PC-9 (cell line): ENCODE data around the gene SYF2. TPM values are rescaled to one million over a fixed set of nuclear protein-coding genes. Genes with fewer than 3 reads are reported as not detected.

Source experiments
- BruUV-seq: library from RNA; stranded (reverse); fragments of 400-500 nt; replicated peaks from 2 replicates; lab custom pipeline; 2021; lab: Mats Ljungman, UMichigan
- CTCF ChIA-PET: fragments of 300-600 bp; sonication (Branson Sonifier 250); formaldehyde crosslinking; loops from one replicate; lab custom pipeline; 2022; ENCODE audit warnings: antibody characterized with exemption; lab: Charles Lee
- POLR2A ChIA-PET: fragments of 300-600 bp; sonication (Branson Sonifier 250); formaldehyde crosslinking; loops from one replicate; lab custom pipeline; 2022; ENCODE audit warnings: antibody characterized with exemption; ENCODE audit not compliant: unreplicated experiment; lab: Charles Lee
- DNase-seq, 2 experiments: peaks; one replicate each; pipeline versions ENCODE4 v3.0.0 to v3.0.0-alpha.2; 2015 to 2022; ENCODE audit warnings: mixed read lengths in 1 of 2
- H2AFZ ChIP-seq: fragments of 200-600 bp; sonication (generic); 2 replicates; pipeline ENCODE4 v1.8.1; 2017; ENCODE audit warnings: antibody characterized with exemption
- H3F3A ChIP-seq: fragments of 200-600 bp; sonication (generic); 2 replicates; pipeline ENCODE4 v1.8.1; 2017; ENCODE audit warnings: antibody characterized with exemption, mild to moderate bottlenecking, low read depth; ENCODE audit not compliant: insufficient read depth
- H3K27ac ChIP-seq: fragments of 200-600 bp; sonication (generic); 2 replicates; pipeline ENCODE4 v1.6.1; 2016; ENCODE audit warnings: mixed run types
- H3K27me3 ChIP-seq: fragments of 200-600 bp; sonication (generic); 2 replicates; pipeline ENCODE4 v1.6.1; 2016; ENCODE audit warnings: low read depth, mixed run types; ENCODE audit not compliant: insufficient read depth
- H3K36me3 ChIP-seq: fragments of 200-600 bp; sonication (generic); 2 replicates; pipeline ENCODE4 v1.6.1; 2016; ENCODE audit warnings: low read depth, mixed run types
- H3K4me1 ChIP-seq: fragments of 200-600 bp; sonication (generic); replicated peaks from 2 replicates; pipeline ENCODE4 v1.6.1; 2016; ENCODE audit warnings: mixed run types; ENCODE audit not compliant: insufficient read depth
- H3K4me2 ChIP-seq: fragments of 200-600 bp; sonication (generic); 2 replicates; pipeline ENCODE4 v1.6.1; 2017; ENCODE audit warnings: mixed run types
- H3K4me3 ChIP-seq: fragments of 200-600 bp; sonication (generic); 2 replicates; pipeline ENCODE4 v1.6.1; 2016; ENCODE audit warnings: mixed run types
- H3K79me2 ChIP-seq: fragments of 200-600 bp; sonication (generic); 2 replicates; pipeline ENCODE4 v1.6.1; 2017; ENCODE audit warnings: low read depth, mixed run types
- H3K9me2 ChIP-seq: fragments of 200-600 bp; sonication (generic); 2 replicates; pipeline ENCODE4 v1.8.1; 2017; ENCODE audit warnings: mild to moderate bottlenecking; ENCODE audit not compliant: insufficient read depth
- H3K9me3 ChIP-seq: fragments of 200-600 bp; sonication (generic); 2 replicates; pipeline ENCODE4 v1.8.1; 2016; ENCODE audit warnings: low read depth; ENCODE audit not compliant: insufficient read depth
- H4K20me1 ChIP-seq: fragments of 200-600 bp; sonication (generic); 2 replicates; pipeline ENCODE4 v1.8.1; 2017; ENCODE audit not compliant: insufficient read depth
- EZH2 ChIP-seq: fragments of 200-600 bp; sonication (generic); IDR thresholded peaks from 2 replicates; pipeline ENCODE4 v1.8.0; 2017; ENCODE audit warnings: antibody characterized with exemption, low read depth
- intact Hi-C: fragments of 100-400 bp; cut with micrococcal nuclease; formaldehyde crosslinking; loops from one replicate; pipeline ENCODE4 v1.10.0; 2022; ENCODE audit not compliant: unreplicated experiment
- total RNA-seq: library from RNA; stranded (reverse); gene quantifications from 2 replicates; pipeline ENCODE4 v1.2.3, GENCODE V29; 2021
- TF ChIP-seq, protein P1 (sequence below): fragments of 200-600 bp; sonication (generic); conservative IDR thresholded peaks from 2 replicates; pipeline ENCODE4 v1.6.1; 2017; ENCODE audit warnings: mixed run types, antibody characterized with exemption, mild to moderate bottlenecking, moderate library complexity

Gene SYF2
- total RNA-seq, 1 experiment from 2014 or later = 48.1 TPM

DNA sequence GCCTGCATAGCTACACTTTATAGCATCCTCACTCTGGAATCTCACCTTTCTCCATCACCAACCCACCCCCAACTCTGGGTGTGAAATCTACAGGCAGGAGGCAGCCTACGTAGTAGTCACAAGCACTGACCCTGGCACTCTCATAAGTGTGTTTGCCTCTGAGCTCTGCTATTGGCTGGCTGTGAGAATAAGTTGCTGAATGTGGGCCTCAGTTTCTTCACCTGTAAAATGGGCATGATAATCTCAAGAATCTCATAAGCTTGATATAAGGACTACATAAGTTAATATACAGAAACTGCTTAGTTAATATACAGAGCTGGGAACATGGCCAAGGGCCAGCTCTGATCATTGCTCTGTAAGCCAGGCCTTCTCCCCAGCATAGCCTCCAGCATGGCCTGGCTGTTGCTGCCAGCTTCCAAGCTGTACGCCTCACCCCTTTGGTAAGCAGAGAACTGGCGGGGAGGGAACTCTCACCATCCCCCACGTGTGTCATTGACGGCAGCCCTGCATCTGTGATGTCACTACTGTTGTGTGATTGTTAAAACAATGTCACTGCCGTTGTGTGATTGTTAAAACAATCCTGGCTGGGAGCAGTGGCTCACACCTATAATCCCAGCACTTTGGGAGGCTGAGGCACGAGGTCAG lies 53.3 kb downstream of the SYF2 start:
- Histone ChIP-seq H3K4me3 (no peak overlapping the region), H3K27me3 (no peaks in the 10 kb centered on the region), H3K79me2 (no peaks in the 10 kb centered on the region), H3K4me2 (no peak overlapping the region), H2AFZ (no peak overlapping the region), H3K9me2 (no peaks in the 10 kb centered on the region), H4K20me1 (no peaks in the 10 kb centered on the region), H3F3A (no peaks in the 10 kb centered on the region), H3K36me3 (no peaks in the 10 kb centered on the region), H3K27ac (no peak overlapping the region), H3K4me1 (no peaks in the 10 kb centered on the region), H3K9me3 (no peaks in the 10 kb centered on the region)
- ChIA-PET CTCF (no interaction called here), POLR2A (no interaction called here)
- no TSS peak for BruUV-seq
- DNase-seq = no peak
- TF ChIP-seq EZH2 = no peak
- TF ChIP-seq, protein P1, sequence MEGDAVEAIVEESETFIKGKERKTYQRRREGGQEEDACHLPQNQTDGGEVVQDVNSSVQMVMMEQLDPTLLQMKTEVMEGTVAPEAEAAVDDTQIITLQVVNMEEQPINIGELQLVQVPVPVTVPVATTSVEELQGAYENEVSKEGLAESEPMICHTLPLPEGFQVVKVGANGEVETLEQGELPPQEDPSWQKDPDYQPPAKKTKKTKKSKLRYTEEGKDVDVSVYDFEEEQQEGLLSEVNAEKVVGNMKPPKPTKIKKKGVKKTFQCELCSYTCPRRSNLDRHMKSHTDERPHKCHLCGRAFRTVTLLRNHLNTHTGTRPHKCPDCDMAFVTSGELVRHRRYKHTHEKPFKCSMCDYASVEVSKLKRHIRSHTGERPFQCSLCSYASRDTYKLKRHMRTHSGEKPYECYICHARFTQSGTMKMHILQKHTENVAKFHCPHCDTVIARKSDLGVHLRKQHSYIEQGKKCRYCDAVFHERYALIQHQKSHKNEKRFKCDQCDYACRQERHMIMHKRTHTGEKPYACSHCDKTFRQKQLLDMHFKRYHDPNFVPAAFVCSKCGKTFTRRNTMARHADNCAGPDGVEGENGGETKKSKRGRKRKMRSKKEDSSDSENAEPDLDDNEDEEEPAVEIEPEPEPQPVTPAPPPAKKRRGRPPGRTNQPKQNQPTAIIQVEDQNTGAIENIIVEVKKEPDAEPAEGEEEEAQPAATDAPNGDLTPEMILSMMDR = no peak
- intact Hi-C loops = no loop called here

DNA sequence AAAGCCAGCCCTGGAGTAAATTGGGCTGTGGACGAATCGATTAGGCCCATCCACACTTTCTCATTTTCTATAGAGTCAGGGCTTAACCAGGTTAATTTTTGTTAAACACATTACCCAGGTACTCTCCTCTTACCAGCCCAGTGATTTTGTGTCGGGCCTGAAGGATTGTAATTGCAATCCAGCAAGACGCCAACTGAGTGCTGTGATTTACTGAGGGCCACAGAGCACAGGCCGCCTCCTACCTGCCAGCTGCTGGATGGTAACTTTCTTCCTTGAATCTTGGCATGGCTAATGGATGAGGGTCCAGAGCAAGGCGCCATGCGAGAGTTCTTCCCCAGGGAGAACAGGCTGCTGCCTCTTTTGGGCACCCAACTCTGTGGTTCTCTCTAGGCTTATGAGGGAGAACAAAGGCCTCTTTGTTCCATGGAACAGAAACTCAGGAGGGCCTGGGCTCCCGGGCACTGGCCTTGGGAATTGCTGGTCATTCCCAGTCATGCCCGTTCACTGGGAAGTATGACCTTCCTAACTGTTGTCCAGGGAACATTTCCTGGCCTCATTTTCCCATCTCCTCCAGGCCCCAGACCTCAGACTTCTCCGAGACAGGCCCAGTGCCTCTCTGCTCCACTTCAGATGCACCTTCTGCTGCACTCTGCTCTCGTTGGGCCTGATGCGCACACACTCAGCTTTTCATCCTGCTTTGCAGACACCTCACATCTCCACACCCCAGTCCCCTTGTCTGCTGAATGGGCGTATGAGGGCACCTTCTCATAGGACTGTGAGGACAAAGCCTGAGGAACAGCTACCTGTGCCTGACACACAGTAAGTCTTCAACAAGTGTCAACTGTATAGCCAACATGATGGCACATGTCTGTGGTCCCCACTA lies 57.3 kb downstream of the SYF2 start:
- CTCF ChIA-PET = no interaction called here
- TF ChIP-seq, protein P1 = no peak

DNA sequence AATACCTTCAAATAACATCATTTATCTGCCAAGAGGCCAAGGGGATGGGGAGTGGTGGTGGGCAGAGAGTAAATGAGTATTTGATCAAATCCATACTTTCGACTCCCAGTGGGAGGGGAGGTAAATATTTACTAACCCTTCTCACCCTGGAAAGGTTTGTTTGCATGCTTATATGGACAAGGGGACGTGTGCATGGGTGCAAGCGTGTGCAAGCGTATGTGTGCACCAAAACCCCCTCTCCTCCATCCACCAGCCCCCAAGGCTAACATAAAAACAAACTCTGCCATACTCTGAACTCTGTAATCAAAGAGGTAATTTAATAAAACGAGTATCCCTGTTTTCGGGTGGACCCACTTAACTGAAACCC lies 58.0 kb downstream of the SYF2 start:
- H4K20me1 ChIP-seq = no peaks in the 10 kb centered on the region
- intact Hi-C loops = no loop called here
- no peaks in the 10 kb centered on the region for H3K4me1 ChIP-seq
- H3K27me3 ChIP-seq = no peaks in the 10 kb centered on the region
- no peaks in the 10 kb centered on the region for H3K9me2 ChIP-seq
- DNase-seq = no peak
- H3F3A ChIP-seq = no peaks in the 10 kb centered on the region
- no peak overlapping the region for H3K27ac ChIP-seq
- no peak overlapping the region for H3K4me2 ChIP-seq
- H3K36me3 ChIP-seq = no peaks in the 10 kb centered on the region
- no peak overlapping the region for H2AFZ ChIP-seq
- TF ChIP-seq EZH2 = no peak
- TF ChIP-seq, protein P1 = no peak
- H3K9me3 ChIP-seq = no peaks in the 10 kb centered on the region
- BruUV-seq = no TSS peak
- CTCF ChIA-PET = no interaction called here
- no peaks in the 10 kb centered on the region for H3K79me2 ChIP-seq
- H3K4me3 ChIP-seq = no peak overlapping the region
- POLR2A ChIA-PET = no interaction called here

More for the DNA sequence above, 57.3 kb downstream of the SYF2 start:
- Histone ChIP-seq H2AFZ (no peak overlapping the region), H3K4me2 (no peak overlapping the region), H3K27ac (no peak overlapping the region), H3F3A (no peaks in the 10 kb centered on the region), H3K36me3 (no peaks in the 10 kb centered on the region), H3K9me2 (no peaks in the 10 kb centered on the region), H3K4me3 (no peak overlapping the region), H3K79me2 (no peaks in the 10 kb centered on the region), H3K4me1 (no peaks in the 10 kb centered on the region), H3K9me3 (no peaks in the 10 kb centered on the region), H4K20me1 (no peaks in the 10 kb centered on the region), H3K27me3 (no peaks in the 10 kb centered on the region)
- no TSS peak for BruUV-seq
- DNase-seq = no peak
- intact Hi-C loops = no loop called here
- POLR2A ChIA-PET = no interaction called here
